Activated CD8-positive, alpha-beta memory T cell treated with anti-CD3 and anti-CD28 coated beads, Interleukin-2, amount 50 U/mL, for 24 hours (primary cell): ENCODE measurements around the gene ENPP7.
A peak's percentile ranks its signal among the peaks of the same experiment; 100 is the strongest.

Experiments
- DNase-seq: peaks from one replicate; pipeline ENCODE4 v3.0.0-alpha.2; 2020; ENCODE audit errors: extremely low read depth

Gene ENPP7

DNA sequence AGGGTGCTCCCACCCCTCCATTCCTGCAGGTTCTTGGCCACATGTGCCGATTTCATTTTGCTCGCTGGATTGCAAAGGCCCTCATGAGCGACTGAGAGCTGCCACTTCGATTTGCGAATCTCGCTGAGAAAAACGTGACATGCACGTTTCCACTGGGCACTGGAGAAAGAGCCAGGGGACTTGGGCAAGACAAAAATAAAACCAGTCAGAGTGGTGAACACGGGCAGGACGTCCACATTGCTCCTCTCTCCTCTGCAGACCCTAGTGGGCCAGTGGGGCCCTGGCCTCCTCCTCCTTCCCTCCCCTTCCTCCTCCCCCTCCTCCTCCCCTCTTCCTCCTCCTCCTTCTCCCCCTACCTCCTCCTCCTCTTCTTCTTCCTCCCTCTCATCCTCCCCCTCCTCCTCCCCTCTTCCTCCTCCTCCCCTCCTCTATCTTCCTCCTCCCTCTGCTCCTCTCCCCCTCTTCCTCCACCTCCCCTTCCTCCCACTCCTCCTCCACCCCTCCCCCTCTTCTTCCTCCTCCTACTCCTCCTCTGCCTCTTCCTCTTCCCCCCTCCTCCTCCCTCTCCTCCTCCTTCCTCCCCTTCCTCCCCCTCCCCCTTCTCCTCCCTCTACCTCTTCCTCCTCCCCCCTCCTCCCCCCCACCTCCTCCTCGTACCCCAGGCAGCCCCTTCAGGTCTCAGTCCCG lies 28.1 kb upstream of the ENPP7 start:
- DNase-seq, result no peak

DNA sequence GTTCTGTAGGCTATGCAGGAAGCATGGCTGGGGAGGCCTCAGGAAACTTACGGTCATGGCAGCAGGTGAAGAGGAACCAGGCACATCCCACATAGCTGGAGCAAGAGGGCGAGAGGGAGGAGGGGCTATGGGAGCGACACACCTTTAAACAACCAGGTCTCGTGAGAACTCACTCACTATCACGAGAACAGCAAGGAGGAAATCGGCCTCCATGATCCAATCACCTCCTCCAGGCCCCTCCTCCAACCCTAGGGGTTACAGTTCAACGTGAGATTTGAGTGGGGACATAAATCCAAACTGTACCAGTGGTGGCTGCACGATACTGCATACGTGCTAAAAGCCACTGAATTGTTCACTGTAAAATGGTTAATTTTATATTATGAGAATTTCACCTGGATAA lies 26.1 kb upstream of the ENPP7 start:
- no peak for DNase-seq

DNA sequence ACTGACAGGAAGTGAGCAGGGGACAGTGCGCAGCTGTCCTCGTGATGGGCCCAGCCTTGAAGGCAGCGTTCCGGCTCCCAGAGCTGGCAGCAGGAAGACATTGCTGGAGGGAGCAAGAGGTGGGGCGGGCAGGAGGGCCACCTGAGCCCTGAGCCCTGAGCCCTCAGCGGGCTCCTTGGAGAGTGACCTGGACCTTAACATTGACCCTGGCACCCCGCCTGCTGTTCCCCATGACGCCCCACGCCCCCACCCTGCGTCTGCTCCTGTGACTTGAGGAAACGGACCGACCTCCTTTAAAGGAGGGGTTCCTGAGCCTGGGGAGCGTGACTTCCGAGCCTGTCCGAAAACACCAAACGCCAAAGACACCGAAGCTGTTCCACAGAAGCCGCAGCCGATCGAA lies 25.1 kb upstream of the ENPP7 start:
- no peak for DNase-seq

DNA sequence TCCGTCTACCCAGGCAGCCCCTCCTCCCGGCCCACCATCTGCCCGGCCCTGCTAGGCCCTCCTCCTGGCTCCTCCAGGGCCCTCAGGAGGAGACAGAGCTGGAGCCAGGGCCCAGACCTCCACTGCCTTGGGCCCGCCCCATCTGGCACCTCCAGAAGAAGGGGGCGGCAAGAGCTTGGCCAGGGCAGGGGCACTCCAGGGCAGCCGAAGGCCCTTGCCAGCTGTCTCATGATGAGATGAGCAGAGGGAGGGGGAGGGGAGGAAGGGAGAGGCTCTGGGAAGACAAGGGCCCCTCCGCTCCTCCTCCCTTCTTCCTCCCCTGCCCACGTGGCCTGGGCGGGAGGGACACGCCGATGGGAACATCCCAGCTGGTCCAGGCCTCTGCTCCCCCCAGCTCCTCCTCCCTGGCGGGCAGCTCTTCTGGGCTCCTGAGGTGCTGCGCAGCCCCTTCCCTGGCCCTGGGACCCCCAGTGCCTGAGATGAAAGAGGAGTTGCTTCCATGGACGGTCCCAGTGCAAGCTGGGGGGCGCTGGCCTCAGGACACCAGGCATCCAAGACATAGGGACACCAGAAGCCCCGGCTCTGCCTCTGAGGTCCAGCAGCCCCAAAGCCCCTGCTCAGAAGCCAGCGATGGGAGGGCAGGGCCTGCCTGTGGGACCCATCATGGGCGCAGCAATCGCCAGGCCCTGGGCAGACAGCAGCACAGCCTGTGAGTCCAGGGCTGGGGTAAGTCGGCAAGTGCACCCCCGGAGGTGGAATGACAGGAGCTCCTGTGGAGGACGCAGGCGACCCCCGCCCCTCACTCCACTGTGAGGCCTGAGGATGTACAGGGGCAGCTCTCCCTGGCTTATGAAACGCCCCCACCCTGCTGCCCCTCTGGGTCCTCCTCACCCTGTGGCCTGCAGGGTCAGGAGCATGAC lies 23.6 kb upstream of the ENPP7 start:
- DNase-seq, result no peak

DNA sequence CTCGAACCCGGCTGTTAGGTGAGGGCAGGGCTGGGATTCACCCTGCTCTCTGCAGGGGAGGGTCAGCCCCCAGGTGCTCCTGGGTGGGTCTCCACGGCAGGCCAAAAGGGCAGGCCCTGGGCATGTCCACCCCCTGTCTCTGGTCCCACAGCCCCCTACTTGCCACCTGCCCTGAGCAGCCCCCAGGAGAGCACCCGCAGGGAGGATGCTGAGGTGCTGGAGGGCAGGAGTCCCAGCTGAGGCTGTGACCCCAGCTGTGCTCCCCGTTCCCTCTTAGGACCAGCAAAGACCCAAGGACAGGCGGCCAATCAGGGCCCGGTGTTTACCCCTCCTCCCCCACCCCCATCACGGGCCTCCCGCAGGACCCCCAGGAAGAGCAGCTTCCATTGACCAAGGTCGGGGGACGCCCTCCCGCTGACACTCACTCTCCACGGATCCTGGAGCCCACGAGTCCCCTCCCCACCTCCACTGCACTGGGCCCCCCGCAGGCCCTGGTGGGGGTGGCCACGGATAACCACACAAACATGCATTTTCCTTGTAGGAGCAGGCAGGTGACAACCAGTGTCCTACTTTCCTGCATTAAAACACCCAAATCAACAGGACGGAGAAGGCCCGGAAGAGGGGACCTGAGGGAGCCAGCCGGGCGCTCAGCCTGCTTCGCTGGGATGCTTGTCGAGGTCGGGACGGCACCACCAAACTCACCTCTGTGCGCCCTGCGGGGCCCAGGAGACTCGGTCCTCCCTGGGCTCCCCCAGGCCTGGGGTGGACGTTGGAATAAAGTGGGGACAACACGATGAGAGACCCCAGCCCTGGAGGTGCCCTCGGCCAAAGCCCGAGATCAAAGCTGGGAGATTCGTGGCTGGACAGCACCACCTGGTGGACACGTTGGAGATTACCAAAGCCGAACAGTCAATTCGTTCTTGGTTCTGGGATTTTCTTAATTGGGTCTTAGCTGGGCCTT lies 22.5 kb upstream of the ENPP7 start:
- DNase-seq, result peak; percentile 23

DNA sequence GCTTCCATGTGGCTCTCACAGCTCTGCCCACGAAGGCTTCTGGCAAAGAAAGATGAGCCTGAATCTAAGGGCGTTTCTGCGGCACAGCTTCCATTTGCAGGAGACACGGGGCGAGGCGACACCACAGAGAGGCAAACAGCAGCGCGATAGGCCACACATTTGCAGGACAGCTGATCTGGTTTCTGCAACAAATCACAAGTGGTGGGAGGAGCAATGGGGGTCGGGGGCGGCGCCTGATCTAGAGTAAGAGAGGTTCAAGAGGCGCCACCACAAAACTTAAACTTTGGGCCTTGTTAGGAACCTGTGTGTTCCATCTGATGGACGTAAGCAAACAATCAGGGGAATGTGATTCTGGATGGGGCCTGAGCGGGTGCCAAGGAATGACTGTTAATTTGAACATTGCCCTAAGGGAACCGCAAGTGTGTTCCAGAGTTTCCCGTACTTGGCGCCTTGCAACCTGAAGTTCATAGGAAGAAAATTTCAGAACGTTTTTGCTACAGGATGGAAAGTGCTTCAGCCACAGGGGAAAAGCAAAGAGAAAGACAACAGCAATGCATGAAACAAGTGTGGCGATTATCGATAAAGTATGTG lies 18.9 kb upstream of the ENPP7 start:
- no peak for DNase-seq

DNA sequence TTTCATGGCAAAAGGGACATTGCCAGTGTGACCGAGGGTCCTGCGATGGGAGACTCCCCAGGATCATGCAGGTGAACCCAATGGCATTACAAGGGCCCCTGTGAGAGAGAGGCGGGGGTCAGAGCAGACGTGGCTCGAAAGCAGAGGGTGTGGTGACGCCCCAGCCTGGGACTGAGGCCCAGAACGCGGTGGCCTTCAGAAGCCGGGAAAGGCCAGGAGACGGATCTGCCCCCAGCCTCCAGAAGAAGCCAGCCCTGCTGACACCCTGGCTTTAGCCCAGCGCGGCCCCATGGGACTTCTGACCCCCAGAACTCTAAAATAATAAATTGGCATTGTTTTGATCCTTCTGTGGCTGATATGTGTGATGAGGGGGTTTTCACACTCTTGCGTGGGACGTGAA lies 17.4 kb upstream of the ENPP7 start:
- no peak for DNase-seq

DNA sequence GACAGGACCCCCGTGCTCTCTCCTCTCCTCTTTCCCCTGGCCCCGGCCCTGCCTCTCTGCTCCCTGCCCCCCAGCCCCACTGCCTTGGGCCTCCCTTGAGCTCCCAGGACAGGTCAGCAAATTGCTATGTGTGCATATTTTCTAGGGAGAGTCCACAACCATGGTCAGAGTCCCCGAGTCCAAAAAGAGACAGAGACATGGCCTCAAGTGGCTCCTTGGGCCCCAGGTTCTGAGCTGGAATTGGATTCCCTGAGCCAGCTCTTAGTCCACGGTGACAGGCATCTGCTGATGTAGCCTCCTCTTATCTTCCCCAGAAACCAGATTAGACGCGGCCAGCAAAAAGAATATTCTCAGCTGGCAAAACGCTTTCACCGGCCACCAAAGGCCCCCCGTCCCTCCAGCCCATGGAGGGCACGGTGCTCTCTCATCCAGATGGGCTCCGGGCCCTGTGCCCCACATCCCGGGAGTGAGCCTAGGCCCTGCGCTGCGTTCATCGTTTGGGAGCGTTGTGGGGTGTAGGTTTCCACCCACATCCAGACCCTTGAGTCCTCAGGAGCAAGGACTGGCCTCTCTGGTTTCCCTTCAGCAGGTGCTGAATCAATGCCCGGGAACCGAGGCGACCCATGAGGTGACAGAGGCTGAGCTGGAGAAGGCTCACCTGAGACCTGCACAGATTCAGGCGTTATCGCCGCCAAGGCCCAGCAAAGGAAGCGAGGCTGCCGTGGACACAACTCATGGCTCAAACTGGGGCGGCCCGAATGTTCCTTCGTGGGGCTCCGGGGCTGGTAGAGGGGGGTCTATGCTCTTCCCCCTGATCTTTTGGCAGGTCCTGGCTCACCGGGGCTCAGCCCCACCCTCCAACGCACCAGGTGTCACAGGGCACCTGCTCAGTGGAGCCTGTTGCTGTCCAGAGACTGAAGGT lies 16.3 kb upstream of the ENPP7 start:
- no peak for DNase-seq

DNA sequence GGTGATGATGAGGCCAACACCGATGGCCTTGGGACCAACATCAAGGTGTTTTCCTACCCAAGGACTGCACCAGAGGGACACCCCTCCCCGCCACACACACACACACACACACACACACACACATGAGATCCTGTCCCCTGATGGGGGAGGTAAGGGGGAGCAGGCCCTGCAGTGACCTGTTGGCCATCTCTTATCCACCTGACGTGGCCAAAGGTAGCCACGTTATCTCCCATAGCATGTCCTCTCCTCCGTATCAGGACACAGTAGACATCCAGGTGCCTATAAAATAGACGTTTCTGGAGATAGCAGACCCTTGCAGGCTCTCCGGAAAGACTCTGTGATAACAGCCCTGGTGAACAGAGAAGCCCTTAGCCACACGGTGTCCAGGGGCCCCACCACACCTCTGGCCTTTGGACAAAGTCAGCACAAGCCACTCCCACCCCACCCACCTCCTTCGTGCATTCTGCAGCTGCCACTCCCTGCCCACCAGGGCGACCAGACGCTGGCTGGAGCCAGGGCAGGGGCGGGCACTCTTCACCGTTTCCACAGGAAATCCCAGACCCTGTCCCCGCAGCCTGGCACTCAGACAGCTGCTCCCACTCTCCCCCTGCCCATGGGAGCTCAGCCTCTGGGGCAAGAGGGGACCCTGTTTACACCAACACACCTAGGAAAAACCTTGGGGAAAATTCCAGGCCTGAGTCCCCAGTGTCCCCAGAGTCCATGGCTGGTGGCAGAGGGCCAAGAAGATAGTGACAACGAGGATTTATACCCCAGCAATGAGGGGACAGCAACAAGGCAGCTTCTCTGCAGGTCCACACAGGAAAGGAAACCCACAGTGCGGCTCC lies 15.4 kb upstream of the ENPP7 start:
- DNase-seq, result no peak

DNA sequence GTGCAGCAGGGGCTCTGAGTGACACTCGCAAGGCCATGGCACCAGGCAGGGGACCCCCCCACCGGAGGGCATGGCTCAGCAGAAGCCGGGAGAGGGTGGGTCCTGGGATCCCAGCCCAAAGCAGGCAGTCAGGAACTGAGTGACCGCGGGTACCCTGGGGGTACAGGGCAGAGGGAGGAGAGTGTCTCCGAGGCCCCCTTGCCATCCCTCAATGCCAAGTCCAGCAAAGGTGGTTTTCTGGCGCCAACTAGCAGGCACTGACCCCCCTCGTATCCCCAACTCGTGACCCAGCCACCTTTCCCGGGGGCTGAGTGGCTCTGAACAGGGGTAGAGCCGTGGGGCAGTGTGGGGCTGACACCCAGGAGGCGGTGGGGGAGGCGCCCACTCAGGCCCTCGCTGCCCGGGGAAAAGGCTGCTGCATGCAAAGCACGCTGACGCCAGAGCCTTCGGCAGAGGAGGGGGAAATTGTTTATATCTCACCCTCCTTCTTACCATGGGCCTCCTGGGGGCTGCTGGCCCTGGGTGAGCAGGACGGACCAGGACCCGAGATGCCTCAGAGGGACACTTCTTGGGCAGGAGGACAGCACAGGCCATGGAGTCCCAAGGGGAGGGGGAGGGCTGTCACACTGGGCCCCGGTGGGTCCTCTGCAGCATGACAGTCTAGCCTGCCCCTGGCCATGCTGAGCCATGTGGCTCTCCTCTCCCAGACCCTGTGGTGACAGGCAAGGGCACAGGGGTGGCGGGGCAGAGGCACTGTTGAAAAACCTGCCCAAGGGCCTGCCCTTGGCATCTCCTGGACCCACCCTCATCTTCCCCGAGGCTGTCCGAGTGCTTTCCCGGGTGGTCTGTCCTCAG lies 14.6 kb upstream of the ENPP7 start:
- no peak for DNase-seq

DNA sequence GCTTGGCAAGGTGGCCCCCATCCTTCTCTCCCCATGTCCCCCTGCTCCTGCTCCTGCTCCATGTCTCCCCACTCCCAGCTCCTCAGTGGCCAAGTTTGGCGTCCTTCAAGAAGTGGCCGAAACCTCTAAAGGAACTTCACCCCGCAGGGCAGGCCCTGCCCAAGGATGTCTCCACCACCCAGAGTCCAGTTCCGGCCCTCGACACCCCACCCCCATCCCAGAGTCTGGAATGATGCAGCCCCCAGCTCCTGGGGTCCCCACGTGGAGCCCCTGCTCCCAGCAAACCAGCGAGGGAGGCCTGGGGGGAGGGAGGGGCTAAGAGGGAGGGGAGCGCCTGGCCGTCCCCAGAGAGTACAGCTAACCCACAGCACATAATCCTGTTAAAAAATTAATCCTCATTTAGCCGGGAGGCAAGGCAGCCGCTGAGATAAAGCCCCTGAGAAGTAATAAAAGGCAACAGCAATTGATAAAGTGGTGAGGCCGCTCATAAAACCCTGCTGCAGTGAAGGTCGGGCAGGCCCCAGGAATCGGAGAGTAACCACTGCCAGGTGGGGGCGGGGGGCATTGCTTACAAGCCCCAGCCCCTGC lies 9.9 kb upstream of the ENPP7 start:
- DNase-seq, result no peak

DNA sequence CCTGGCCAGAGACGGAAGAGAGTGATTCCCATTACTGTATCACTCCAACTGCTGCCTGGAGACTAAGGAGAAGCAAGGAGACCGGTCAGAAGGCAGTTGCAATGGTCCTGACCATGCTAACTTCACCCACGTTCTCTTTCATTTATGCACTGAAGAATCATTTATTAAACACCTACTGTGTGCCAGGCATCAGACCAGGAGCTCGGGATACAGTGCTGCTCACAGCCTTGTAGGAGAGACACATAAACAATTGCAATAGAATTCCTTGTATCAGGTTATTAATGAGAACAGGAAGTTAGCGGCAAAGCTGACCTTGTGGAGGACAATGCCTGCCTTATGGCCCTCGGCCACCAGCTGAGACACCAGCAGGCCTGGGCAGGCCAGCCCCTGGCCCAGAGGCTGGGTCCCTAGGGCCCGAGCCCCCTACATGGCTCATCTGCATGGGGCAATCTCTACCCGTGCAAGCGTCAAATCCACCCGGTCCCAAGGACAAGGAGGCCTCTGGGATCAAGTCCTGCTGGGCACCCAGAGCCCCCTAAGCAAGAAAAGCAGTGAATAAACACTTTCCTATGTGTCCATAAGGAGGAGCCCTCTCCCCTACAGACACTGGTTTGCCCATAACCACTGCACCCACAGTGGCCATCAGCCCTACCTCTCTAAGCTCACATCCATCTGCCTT lies 8.6 kb upstream of the ENPP7 start:
- no peak for DNase-seq

DNA sequence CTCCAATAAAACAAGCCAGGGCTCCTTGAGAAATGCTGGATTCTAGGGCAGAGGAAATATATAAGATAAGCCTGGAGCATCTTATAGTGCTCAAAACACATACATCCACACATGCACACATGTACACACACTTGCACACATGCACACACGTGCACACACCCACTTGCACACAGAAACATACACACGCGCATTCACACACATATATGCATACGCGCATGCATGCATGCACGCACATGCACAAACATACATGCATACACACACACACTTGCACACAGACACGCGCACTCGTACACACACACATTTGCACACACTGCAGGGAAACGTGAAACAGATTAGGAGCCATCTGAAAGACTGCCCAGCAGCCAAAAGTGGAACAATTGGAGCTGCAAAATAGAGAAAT lies 8.0 kb upstream of the ENPP7 start:
- DNase-seq, result no peak

DNA sequence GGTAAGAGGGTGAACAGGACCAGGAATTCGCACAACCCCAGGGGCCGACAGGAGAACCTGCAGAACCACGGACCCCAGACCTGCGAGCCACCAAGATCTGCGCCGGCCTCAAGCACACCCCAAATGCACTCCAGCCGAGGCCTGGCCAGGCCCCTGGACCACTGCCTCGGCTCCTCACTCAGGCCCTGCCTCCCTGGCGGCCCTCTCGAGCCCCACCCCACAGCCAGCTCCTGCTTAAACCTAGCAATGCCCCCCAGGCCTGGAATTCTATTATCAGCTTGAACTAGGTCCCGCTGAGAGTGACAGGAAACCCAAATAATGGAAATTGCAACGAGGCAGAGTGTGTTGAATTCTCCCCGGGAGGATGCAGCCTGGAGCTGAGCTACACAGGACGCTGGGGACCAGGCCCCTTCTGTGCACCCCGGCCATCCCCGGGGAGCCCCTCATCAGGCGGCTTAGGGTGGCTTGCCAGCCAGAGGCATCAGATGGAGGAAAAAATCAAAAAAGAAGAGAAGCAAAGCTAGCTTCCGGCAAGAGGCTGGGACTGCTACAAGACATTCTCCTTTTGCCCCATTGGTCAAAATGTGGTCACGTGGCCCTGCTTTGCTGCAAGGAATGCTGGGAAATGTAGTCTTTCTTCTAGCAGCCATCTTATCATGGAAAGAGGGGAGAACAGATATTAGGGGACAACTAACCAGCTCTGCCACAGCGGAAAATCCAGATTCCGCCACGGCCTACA lies 2.4 kb upstream of the ENPP7 start:
- peak; percentile 57 for DNase-seq

DNA sequence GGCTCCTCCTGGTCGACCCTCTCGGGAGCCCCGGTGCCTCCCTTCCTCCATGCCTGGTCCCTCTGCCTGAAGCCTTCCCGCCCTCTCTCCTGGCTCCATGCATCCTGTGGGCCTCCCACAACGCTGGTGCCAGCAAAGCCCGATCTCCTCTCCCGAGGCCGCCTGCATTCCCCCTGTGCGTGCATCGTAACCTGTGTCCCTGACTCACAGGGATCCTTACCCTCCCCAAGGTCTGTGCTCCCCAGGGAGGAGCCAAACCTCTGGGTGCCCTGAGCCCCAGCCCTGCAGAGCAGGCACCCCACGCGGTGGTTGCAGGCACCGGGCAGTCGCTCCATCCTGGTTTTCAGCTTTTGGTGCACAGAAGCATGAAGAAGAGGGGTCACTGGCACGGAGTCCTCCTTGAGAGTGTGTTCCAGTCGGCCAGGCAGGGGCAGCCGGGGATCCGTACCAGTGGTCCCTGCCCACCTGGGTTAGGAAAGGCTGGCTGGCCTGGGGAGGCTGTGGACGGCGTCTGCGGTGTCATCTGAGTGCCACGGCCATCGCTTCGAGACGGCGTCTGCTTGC lies 1.8 kb upstream of the ENPP7 start:
- no peak for DNase-seq

DNA sequence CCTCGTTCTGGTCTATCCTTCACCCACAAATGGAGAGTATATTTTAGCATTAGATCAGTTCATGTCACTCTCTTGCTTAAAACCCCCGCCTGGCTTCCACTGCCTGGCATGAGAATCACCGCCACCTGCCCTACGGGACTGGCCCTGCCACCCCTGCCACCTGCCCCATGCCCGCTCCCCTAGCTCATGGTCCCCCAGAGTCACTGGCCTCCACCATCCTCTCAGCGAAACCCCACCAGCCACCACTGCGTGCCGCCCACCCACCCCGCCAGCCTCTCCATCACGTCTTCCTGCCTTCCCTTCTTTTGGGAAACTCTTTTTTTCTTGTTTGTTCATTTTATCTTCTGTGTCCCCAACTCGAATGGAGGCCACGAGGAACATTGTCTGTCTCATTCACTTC lies 982 bp upstream of the ENPP7 start:
- no peak for DNase-seq

DNA sequence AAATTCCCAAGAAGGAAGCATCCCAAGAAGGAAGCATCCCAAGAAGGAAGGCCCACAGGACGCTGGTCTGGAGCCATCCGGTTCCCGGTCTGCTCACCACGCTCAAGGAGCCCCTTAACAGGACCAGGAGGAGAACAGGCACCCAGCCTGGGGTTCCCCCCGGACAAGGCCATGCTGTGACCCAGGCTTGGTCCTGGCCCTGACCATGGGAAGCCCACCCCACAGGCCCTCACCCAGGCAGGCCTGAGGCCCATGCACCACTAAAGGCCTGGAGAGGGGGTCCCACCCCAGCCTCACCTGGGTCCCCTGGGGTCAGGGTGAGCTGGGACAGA lies 340 bp upstream of the ENPP7 start:
- no peak for DNase-seq
